SK-N-MC (cell line): ENCODE data around the gene ROCK2.

ENCODE experiments used
- EZH2 ChIP-seq: fragments of 200-600 bp; sonication (generic); IDR thresholded peaks from one replicate; pipeline ENCODE4 v1.6.1; 2017; ENCODE audit warnings: antibody characterized with exemption
- FOXP2 ChIP-seq: optimal IDR thresholded peaks from 2 replicates; pipeline ENCODE3; 2011; ENCODE audit warnings: mild to moderate bottlenecking, moderate library complexity; ENCODE audit not compliant: insufficient read depth; ENCODE audit errors: extremely low read length, control extremely low read depth
- POLR2AphosphoS5 ChIP-seq: IDR thresholded peaks from 2 replicates; pipeline ENCODE4 v1.6.1; 2012; ENCODE audit warnings: mild to moderate bottlenecking, low read depth, low read length, borderline replicate concordance

- TF ChIP-seq EZH2 (no peak), FOXP2 (no peak), POLR2AphosphoS5 (no peak)
Observed at GRCh38 chr2:11157296-11157695, 187.1 kb downstream of the ROCK2 start.
